HG02588 (cell line): ENCODE data around the gene CRYBB2.
"Not testable (repeated sequence)": the region's sequence is repeated elsewhere in the genome, so short reads cannot be mapped to it uniquely, and the experiment has no call there.

ENCODE experiments used
- ATAC-seq: cut with Tn5 transposase; IDR thresholded peaks from one replicate; pipeline ENCODE4 v1.9.1; 2021; ENCODE audit warnings: mild to moderate bottlenecking, moderate library complexity; ENCODE audit not compliant: unreplicated experiment

CRYBB2 gene

DNA sequence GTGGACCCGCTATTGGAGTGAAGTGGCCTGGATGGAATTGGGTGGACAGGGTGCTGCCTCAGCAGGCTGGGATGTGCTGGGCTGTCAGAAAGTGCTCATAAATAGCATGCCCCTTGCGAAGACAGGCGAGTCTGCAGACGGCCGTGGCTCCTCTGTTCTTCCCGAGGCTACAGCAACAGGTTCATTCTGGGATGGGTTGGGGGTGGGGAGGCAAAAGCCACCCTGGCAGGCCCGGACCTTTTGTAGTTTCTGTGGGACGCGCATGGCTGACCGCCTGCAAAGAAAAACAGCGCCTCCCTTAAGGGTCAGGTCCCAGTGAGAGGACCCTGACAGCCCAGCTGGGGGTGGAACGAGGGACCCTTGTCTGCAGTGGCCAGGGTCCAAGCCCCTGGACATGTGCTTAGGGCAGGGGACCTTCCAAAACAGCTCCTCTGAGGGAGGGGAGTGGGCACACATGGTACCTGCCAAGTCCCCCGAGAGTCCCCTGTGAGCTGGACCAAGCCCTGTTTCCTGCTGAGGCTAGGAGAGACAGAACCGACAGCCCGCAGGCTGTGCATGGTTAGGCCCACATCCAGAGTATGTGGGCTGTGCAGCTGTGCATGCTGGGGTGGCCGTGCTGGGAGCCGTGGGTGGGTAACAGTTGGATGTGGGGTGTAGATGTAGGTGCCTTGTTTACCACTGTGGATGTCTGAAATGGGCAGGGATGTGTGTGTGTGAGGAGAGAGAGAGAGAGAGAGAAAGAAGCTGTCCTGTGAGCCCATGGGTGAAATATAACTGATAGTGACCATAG is 19.5 kb upstream of the CRYBB2 start, which contains the start of gene CRYBB3:
Gene CRYBB3, plus strand, starts transcription at position 128 of the 790 bp plus-strand sequence. CDS start 1,539 bp downstream, outside the sequence.
- no peak for ATAC-seq

DNA sequence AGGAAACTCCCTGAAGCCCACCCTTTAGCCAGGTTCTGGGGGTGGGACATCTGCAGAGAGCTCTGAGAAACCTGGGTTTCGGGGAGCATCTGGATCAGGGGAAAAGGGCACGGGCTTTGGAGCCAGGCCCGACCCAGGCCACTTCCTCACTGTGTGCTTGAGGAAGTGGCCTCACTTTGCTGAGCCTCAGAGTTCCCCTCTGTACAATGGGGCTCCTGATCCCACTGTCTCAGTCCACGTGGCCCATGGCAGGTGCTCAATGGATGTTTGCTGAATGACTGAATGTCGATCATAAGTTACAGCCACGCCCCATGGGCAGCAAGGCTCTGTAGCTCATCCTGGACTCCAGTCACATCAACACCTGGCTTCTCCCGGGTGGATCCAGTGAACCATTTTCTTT is 18.5 kb upstream of the CRYBB2 start:
- ATAC-seq: no peak

DNA sequence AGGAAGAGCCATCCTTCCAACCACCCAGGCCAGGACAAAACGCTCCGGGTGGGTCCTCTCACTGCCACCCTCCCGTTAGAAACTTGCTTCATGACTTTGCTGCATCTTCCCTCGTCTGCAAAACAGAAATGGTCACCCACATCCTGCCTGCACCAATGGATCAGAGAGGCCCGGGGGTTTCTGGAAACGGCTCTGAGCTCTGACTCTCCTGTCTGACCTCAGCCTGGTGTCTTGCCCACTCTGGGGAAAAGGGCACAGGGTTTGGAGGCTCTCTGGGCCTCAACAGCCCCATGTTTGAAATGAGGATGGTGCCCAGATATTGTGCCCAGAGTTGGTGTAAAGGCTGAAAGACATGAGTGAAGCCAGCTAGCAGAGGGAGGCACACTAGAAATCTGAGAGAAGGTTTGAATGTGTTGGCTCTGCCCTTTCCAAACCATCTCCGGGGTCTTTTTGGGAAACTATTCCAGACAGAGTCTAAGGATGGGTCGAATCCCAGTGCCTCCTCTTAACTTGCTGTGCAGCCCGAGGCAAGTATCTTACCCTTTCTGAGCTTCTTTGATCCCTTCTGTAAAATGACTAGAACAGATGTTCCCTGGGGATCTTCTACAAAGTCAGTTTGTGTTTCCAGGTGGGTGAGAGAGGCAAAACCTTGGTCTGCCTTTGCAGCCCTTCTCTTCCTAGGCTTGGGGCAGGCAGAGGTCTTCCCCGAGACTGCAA is 17.7 kb upstream of the CRYBB2 start:
- no peak for ATAC-seq

DNA sequence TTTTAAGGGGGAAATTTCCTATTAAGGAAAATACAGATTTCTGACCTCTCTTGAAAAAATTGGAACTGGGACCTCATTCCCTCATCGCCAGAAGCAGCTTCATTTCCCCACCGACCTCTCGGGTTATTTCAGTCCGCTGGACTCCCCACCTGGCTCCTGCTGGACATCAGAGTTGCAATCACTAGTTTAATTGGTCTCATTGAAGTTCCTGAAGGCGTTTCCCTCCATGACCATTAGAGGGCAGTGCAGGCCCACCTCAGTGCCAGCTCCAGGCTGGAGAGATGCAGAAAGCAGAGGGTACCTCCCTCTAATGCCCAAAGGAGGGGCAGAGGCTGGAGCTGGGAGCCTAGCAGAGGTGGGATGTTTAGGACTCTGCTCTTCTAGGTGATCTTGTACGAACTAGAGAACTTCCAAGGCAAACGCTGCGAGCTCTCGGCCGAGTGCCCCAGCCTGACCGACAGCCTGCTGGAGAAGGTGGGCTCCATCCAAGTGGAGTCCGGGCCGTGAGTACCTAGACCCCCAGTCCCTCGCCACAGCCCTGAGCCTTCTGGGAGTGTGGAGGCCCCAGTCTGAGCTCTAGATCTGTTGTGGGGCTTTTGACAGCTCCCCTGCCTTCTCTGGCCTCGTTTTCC is 17.0 kb upstream of the CRYBB2 start:
- ATAC-seq: no peak

DNA sequence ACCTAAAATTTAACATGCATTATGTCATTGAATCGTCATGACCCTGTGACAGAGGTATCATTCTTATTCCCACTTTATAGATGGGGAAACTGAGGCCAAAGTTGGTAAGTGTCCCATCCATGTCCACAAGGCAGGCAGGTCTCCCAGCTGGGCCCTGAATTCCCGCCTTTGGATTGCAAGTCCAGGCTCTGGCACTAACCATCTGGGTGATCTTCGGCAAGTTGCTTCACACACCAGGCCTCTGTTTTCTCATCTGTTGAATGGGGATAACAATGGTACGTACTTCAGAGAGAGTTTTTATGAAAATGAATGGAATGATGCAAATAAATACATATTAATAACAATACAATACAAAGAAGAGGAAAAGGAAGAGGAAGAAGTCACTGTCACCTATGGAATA is 16.4 kb upstream of the CRYBB2 start:
- no peak for ATAC-seq

DNA sequence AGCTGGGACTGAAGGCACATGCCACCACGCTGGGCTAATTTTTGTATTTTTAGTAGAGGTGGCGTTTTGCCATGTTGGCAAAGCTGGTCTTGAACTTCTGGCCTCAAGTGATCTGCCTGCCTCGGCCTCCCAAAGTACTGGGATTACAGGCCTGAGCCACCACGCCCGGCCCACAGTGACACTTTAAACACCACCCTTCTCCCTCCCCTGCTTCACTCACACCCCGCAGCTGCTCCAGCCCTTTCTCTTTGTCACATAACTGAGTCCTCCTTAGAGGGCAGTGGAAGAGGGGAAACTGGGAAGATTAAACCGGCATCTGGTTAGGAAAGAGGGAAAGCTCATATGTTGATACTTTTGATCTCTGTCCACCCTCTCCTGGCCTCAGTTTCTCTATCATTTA is 14.9 kb upstream of the CRYBB2 start:
- not testable (repeated sequence) for ATAC-seq

DNA sequence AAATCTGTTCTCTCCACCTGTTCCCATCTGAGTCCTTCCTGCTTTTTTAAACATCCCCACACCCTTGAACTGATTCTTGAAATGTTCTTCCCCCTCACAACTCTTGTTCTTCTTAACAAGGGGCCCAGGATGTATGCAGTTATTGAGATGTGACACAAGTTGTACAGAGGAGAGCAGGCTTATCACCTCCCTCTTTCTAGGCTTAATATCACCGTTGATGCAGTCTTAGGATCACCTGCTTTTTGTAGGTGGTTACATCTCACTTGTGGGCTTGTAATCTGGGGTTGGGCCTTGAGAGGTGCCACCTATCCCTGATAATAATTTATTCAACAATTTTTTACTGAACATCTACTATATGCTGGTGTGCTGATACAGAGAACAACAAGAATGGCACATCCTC is 13.6 kb upstream of the CRYBB2 start:
- no peak for ATAC-seq

DNA sequence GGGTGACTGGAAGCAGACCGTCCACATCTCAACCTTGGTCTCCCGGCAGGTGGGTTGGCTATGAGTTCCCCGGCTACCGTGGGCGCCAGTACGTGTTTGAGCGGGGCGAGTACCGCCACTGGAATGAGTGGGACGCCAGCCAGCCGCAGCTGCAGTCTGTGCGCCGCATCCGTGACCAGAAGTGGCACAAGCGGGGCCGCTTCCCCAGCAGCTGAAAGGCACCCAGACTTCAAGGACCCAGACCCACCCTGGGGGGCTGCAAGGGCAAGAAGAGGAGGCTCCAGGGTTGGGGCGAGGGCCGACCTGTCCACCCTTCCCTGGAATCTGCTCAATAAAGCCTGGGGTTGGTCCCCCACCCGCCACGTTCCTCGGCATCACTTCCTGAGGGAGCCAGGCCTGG is 12.4 kb upstream of the CRYBB2 start:
- no peak for ATAC-seq

DNA sequence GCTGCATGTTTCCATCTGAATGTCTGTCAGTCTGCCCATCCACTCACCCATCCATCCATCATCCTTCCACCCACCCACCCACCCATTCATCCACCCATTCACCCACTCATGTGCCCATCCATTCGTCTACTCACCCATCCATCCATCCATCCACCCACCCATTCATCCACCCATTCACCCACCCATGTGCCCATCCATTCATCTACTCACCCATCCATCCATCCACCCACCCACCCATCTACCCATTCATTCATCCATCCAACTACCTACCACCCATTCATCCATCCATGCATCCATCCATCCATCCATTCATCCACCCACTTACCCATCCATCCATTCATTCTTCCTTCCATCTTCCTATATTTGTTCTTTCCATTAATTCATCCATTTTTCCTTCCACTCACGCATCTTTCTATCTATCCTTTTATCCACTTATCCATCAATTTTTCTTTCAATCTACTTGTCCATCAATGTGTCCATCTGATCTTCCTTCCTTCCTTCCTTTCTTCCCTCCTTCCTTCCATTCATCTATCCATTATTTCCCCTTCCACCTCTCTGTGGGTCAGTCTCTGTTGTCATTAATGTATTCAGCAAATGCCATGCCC is 11.8 kb upstream of the CRYBB2 start:
- no peak for ATAC-seq

DNA sequence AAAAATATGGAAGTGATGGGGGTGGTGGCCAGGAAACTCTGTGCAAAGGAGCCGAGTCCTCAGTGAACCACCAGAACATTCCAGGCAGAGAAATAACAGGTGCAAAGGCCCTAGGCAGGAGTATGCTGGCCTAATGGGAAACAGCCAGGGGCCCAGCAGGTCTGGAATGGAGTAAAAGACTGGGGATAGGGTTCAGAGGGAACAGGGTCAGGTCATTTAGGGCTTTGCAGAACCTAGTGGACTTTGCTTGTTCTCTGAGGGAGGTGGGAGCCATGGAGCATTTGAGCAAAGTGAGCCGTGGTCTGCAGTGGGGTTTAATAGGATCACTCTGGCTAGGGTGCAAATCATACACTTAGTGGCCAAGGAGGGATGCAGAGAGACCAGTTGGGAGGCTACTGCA is 11.1 kb upstream of the CRYBB2 start:
- ATAC-seq: no peak

DNA sequence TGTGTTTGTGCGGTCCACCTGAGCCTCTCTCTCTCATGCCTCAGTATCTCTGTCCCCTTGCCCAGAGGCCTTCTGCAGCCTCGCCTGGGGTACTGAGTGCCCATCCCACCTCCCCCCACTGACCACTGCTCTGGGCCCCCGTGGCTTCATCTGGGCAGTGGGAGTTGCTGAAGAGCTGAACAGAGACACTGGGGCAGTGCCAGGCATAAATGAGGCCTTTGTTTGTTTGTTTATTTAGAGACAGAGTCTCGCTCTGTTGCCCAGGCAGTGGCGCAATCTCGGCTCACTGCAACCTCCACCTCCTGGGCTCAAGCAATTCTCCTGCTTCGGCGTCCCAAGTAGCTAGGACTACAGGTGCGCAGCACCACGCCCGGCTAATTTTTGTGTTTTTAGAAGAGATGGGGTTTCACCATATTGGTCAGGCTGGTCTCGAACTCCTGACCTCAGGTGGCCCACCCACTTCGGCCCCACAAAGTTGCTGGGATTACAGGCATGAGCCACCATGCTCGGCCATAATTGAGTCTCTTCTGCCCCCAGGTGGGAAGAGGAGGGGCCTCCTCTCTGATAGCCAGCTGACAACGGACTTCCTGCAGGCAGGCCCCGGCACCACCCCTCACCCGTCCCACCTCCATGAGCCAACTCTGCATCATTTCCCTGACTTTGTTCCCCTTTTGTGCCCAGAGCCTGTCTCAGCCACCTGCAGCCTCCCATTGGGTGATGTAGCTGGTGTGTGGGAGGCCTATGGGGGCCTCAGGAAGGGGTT is 10.5 kb upstream of the CRYBB2 start:
- ATAC-seq: no peak

DNA sequence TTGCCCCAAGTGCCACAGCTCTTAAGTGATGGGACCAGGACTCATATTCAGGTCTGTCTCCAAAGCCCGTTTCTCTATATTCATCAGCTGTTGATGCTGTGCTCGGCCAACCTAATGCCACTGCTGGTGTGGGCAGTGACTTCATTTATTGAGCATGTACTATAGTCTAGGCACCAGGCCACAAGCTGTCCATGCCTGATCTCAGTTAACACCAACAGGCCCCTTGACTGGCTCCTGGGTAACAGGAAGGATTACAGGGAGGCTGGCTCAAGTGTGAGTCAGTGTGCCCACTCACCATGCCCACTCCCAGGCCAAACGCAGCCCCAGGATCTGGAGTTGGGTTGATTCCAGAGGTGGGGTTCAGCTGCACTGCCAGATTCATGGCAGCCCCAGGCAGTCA is 8.6 kb upstream of the CRYBB2 start:
- no peak for ATAC-seq

DNA sequence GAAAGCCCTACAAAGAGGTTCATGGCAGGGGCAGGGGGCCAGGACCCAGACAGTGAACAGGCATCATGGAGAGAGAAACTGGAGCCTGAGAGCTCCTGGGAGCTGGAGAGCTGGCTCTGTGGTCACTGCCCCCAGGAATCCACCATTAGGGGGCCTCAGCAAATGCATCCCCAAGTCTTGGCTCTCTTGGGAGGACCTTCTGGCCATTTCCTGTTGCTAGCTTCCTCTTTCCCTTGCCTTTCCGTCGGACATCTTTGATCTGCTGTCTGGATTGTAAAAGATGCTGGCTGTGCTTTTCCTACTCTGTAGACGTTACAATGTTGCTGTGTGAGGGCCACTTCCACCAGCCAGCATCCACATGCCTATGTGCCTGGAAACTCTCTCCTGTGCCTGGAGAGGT is 7.1 kb upstream of the CRYBB2 start:
- no peak for ATAC-seq

DNA sequence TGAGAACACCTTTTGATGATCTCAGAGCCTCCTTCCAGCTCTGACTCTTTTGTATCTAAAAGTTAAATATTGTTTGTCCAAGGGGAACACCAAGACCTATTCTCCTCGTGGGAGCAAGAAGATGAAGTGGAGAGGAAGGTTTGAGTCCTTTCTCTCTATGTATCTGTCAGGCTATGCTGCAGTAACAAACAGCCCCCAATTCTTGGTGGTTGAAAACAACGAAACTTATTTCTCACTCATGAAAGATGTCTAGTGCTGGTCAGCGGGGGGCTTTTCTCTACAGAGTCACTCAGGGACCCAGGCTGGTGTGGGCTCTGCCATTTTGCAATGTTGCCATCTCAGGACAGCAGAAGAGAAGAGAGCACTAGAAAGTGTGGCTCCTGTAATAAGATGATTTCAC is 6.2 kb upstream of the CRYBB2 start:
- ATAC-seq: no peak

DNA sequence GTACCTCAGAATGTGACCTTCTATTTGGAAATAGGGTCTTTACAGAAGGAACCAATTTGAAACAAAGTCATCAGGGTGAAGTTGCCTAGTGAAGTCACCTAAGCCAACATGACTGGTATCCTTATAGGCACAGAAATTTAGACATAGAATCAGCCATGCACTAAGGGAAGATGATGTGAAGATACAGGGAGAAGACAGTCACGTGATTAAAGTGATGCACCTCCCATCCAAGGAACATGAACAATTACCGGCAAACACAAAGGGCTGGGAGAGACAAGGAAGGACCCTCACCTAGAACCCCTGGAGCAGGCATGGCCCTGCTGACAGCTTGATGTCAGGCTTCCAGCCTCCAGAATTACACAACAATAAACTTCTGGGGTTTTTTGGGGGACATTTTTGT is 3.2 kb upstream of the CRYBB2 start:
- ATAC-seq: no peak

DNA sequence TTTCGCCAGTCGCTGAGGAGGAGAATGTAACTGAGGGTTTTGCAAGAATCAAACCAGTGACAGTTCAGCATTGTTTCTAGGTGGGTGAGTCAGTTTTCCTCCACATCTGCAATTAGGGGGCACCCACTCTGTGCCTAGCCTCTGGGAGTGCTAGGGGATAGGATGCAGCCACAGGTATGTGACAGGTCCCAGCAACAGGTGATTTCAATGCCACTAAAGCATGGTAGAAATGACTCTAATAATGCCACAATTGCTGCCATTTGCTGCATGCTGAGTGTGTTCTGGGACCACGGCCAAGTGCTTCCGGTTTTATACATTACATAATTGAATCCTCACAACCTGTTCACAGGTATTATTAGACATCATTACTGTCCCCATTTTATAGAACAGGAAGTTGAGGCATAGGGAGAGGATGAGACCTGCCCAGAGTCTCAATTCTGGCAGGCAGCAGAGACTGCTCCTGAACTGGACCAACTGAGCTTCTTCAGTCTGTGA is 556 bp downstream of the CRYBB2 start:
- ATAC-seq: no peak

DNA sequence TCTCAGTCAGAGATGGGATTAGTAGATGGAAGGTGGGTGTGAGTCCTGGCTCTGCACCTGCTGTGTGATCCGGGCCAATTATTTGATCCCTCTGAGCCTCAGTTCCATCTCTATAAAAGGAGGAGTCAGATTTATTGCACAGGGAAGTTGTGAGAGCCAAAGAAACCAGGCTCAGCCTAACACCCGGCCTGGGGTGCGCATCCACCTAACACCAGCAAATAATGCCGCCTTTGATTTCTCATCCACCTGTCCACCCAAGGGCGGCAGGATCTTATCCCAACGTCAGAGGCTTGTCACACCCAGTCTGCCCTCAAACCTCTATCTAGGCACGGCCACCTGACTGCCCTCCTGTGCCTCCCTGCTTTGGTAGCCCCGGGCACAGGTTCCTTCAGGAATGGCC is 2.4 kb downstream of the CRYBB2 start:
- no peak for ATAC-seq

DNA sequence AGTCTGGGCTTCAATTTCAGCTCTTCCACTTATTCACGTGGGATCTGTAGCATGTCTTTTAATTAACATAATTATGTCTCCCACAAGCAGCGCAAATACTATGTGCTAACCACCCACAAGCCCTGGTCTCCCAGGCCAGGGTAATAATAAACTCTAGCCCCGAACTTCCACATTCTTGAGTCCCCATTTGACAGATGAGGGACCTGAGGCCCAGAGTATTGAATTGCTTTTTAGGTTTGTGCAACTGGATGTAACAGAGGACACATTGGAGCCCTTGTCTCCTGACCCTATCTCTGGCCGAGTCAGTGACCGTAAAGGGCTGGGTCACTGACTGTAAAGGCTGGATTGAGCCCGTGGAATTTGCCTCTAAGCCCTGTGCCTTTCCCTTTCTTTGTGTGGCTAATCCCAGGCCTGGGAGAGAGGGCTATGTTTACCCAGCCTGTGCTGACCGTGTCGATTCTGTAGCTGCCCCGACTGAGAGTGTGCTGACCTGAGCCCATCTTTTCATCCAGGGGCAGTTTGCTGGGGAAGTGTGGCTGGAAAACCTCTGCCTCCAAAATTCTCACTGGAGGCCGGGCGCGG is 3.9 kb downstream of the CRYBB2 start:
- no peak for ATAC-seq

DNA sequence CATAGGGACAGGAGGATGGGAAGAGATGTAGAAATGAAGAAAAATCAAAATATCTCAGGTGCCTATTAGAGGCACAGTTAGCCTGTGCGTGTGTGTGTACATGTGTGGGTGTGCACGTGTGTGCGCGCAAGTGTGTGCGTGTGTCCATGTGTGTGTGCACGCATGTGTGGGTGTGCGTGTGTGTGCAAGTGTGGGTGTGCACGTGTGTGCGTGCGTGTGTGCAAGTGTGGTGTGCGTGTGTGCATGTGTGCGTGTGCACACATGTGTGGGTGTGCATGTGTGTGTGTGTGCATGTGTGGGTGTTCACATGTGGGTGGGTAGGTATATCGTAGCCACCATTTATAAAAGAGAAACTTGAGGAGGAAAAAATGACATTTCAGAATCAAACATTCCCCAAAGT is 9.4 kb downstream of the CRYBB2 start:
- ATAC-seq: no peak

DNA sequence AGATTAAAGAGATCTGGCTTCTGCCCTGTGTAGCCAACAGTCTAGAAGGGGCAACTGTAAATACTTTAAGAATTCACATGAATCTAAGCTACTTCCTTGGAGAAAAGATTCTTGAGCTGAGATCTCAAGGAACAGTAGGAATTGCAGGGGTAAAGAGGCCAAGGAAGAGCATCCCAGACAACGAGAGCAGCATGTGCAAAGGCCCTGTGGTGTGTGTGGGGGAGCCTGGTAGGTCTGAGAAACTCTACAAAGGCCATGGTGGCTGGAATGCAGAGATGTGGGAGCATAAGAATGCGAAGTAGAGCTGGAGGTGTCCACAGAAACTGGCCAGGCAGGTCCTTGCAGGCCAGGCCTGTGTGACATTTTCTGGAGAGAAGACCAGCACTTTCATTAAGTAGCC is 11.3 kb downstream of the CRYBB2 start:
- ATAC-seq: not testable (repeated sequence)
